Renal cortical epithelial cell (primary cell): Measurements from ENCODE around the gene PPIL3. TPM values are rescaled to one million over a fixed set of nuclear protein-coding genes. Genes with fewer than 3 reads are reported as not detected.
"Not testable (repeated sequence)": the region's sequence is repeated elsewhere in the genome, so short reads cannot be mapped to it uniquely, and the experiment has no call there.

Experiments used
- DNase-seq: peaks from one replicate; pipeline ENCODE4 v3.0.0-alpha.2; 2011; ENCODE audit warnings: low read depth
- total RNA-seq: library from RNA; depleted of rRNA; stranded (reverse); fragments of >200 nt; gene quantifications from 2 replicates; pipeline ENCODE4 v1.2.3, GENCODE V29; 2014

The PPIL3 gene
- 38.8 and 40.1 TPM in 2 replicates for total RNA-seq

DNA sequence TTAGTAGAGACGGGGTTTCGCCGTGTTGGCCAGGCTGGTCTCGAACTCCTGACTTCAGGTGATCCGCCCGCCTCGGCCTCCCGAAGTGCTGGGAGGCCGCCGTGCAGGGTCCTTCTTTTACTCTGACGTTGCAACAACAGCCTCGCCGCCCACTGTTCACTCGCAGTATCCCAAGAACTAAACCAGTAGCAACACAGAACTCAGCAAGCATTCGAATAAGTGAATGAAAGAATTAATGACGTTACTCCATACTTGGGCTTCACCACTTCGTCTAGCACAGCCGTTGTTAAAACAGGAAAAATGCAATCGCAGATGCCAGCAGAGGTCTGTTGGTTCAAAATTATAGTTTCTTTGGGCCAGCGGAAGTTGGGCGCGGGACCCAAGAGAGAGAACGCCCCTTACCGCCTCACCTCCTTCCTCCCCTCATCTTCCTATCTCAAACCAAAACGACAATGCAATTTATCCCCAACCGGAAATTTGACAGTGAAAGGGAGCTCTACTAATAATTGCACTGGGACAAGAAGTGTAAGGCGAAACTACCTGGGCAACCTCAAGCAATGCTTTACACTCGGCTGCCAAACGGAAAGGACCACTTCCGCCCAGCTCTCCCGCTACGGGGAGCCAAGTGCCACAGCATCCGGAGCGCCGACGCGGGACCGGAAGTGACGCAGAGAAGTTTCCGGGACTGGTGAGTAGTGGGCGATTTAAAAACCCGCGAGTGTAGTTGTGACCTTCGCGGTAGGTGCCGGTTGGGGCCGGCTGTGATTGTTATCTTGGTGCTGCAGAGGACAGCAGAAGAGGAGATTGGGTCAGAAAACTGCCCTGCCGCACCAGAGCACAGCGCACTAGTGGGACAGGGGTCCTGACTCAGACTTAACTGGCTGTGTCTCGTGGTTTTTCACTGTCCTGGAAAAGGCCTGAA lies at the start of gene PPIL3, which contains the start of gene NIF3L1:
PPIL3 (minus strand) TSS at position 374 of the 922 bp plus-strand sequence. CDS start 1,462 bp downstream, outside the sequence.
NIF3L1 (plus strand) TSS at position 668 of the 922 bp plus-strand sequence. CDS start 2,573 bp downstream, outside the sequence.
- peak; percentile 95 for DNase-seq

DNA sequence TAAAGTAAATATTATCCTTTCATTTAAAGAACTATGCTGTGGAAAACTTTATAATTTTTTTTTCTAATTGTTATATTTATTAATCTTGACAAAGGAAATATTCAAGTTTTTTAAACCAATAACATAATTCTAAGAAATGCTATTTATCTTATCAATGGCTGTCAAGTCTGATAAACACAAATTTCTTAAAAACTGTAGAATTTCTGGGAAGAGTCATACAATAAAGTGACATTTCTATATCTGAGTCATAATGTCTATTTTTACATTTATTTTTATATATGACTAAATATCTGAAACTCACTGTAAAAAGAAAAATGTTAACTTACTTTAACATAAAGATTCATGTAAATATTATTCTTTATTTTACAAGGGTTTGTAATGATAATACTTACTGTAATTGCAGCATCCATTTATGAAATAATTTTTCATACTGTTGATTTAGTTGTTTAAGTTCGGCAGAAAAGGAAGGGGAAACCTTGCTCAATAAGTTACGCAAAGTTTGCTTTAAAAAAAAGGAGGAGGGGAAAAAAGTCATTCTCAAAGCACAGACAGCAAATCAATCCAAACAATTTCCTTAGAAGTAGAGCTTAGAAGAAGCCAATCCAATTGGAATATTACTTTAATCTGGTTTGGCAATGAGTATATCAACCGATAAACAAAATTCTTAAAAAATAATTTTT lies 42.2 kb upstream of the PPIL3 start:
- DNase-seq, result no peak

DNA sequence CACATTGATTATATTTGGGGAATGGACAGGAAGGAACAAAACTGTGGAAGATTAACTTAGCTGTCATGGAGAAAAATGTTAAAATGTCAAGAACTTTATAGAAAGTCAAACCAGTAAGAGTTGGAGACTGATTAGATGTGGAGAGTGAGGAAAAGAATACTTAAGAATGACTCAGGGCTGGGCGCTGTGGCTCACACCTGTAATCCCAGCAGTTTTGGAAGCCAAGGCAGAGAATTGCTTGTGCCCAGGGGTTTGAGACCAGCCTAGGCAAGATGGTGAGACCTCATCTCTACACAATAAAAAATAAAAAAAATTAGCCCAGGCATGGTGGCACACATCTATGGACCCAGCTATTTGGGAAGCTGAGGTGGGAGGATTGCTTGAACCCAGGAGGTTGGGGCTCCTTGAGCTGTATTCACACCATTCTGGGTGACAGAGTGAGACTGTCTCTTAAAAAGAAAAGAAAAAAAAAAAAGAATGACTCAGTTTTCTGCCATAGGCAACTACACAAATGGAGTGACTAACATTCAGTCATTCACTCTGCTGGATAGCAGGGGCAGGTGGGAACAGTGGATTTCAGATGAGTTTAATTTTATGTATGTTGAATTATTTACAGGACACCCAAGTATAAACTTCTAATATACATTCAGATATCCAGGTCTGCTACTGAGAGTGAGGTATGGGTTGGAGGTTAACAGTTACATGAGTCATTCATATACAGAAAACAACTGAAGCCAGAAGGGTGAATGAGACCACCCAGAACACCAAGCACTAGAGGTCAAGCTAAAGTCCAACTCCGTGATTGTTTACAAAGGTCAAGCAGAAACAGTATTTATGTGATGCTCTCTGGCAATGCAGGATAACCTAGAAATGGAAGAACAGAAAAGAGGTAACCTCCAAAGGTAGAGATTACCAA lies 40.7 kb upstream of the PPIL3 start:
- peak; percentile 29 for DNase-seq

DNA sequence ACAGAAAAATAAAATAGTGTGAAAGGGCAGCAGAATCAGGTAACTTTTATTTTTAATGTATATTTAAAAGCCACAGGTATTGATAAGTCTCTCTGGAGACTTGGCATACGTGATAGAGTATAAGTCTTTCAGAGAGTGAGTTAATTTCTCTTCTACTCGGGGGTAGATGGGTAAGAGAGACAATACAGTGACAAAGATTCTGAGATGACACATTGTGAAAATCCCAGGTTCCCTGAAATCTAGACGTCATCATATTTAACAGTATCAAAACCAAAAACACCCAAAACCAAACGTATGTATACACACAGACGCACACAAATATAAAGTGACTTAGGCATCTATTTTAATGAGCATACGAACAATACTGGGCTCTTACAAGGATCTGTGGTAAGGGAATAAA lies 33.6 kb upstream of the PPIL3 start:
- DNase-seq, result no peak

DNA sequence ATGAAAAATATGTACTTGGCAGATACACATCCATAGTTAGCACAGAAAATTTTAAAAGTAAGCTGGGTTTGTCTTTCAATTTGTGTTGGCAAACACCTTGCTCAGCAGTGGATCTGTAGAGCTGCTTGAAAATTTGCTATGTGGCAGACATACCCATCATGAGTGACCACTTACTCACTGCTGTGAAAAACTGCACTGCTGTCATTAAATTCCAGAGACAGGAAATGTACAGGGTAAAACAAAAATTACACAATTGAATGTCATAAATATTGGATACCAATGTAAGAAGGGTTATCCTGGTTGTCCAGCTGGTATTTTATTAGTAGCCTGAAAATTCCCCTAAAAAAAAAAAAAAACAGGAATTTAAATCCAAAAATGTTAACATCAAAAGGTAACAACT lies 24.8 kb upstream of the PPIL3 start:
- peak; percentile 11 for DNase-seq

DNA sequence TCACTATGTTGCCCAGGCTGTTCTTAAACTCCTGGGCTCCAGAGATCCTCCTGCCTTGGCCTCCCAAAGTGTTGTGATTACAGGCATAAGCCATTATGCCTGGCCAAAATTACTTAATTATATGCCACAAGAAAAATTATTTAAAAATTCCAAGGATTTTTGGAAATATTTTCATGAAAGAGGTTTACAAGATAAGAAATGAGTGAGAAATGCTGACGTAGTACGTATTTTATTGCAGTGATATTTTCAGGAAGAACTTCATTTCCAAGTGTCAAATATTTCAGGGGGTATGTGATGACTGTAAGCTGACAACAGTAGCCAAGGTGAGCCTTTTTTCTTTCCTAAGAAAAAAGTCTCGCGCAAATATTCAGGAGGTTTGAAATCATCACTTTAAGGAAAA lies 21.1 kb upstream of the PPIL3 start:
- DNase-seq, result no peak

DNA sequence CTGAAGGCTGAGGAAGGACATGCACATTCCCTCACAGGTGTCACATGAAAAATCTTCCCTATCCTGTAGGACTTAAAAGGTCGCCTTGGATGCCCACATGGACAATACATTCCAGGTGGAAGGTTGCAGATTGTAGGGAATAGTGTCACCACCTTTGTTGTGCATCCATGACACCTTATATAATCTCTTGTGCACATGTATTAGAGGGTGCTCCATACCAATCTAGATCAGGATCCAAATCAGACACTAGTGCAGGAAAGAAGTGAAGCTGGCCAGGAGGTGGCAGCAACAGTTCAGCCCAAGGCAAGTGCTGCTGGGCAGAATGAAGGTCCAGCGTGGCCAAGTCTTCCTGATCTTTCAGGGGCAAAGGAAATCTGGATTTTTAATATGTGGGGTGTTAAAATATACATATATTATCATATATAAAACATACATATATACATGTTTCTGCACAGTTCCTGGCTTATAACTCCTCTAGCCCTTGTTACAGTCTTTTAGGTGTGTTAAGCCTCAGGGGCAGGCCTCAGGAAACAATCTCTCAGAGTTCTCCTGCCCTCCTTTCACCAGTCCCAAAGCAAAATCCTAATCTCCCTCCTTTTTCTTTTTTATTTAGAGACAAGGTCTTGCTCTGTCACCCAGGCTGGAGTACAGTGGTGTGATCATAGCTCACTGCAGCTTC lies 16.9 kb upstream of the PPIL3 start:
- DNase-seq, result peak; percentile 63

DNA sequence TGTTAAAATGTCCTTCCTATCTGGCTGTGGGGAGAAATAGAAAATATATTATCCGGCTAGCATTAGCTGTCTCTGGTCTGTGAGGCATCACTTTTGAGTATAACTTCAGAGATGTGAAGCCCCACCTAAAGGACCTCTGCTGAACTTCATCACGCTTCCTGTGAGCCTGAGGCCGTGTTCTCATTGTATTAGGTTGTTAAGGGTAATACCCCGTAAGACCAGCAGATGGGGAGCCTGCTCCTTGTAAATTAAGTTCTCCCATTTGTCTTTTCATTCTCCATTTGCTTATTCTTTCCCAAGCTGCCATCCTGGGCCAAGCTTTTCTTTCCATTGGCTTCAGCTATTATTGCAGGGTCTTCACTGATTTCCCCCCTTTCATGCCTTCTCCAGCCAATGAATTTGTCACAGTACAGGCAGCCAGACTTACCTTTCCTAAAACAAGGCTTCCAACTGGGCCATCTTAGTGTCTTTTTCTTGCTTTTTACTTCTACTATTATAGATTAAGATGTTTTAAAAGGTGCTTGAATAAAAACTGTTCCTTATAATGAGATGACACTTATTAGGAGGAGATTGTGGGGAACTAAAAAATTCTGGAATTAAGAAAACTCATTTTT lies 12.7 kb upstream of the PPIL3 start:
- DNase-seq, result peak; percentile 89

DNA sequence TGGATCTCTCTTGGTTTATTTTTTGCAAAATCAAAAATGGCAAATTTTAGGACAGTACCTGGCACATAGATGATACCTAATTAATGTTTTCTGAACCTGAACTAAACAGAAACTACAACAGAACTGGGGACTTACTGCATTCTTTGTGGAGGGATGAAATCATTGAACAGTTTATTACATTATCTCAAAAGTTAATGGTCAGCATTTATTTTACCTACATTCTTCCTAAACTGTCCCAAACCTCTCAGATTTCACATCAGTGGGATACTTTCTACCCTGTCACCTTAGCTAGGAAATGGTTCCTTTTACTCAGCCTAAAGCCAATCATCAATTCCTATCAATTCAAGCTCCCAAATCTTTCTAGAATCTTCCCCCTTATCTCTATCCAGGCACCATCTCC lies 10.6 kb upstream of the PPIL3 start:
- no peak for DNase-seq

DNA sequence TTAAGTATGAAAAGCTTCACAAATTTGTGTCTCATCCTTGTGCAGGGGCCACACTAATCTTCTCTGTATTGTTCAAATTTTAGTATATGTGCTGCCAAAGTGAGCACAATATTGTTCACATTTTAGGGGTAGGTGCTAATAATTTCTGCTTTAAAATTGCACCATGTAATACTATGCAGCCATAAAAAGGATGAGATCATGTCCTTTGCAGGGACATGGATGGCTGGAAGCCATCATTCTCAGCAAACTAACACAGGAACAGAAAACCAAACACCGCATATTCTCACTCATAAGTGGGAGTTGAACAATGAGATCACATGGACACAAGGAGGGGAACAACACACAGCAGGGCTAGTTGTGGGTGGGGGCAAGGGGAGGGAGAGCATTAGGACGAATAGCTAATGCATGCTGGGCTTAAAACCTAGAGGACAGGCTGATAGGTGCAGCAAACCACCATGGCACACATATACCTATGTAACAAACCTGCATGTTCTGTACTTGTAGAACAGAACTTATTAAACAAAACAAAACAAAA lies 7.1 kb downstream of the PPIL3 start:
- DNase-seq, result not testable (repeated sequence)

DNA sequence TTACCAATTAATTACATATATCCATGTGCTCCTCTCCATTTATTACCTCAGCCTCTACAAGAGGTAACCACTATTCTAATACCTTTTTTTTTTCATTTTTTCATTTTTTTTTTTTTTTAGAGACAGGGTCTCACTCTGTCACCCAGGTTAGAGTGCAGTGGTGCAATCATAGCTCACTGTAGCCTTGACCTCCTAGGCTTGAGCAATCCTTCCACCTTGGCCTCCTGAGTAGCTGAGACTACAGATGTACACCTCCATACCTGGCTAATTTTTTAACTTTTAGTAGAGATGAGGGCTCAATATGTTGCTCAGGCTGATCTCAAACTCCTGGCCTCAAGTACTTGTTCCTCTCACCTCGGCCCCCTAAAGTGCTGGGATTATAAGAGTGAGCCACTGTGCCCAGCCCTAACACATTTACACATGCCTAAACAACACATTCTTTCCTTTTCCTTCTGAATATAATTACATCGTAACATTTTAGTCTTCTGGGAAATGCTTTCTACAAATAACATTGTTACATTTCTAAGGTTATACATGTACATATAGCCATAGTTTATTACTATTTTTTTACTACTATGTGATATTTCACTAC lies 10.5 kb downstream of the PPIL3 start:
- no peak for DNase-seq

DNA sequence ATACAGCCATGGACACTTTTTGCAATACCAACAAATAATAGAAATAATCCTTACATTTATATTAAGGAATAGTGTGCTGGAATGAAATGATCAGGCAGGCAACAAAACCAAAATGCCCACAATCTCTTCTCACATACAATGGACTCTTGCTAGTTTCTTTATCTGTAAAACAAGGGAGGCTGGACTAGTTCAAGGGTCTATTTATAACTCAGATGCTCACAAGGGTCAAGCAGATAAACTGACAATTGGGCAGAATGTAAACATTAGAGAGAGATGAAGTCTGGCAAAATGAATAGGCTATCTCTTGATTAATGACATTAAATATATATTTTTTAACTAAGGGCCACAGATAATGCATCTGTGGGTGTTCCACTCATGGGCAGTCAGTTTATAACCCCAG lies 11.4 kb downstream of the PPIL3 start:
- DNase-seq, result no peak

DNA sequence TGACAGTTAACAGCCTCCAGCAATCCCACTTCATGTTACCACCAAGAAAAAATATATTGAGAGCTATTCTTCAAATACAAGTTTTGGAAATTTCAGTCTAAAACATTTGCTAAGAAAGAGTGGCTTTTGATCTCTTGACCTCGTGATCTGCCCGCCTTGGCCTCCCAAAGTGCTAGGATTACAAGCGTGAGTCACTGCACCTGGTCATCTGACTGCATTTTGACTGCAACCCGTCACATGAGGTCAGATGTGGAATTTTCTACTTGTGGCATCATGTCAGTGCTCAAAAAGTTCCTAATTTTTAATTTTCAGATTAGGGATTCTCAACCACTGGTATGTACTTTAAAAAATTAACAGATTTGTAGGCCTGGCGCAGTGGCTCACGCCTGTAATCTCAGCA lies 15.3 kb downstream of the PPIL3 start:
- DNase-seq, result no peak

DNA sequence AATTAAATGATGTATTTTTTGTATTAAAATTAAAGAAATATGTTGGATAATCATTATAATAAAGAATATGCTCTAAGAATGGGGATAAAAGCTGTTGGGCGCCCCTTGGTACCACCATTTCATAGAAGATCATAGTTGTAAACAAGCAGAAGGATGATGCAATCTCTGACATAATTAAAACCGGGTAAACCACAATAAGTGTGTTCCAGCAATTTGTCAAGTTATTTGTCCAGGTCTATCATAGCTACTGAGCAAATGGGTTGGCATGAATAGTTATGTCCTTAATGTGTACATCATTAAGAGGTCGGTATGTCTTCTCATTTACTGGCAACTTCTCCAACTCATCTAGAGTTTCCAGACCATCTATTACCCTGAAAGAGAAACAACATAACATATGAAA lies 17.7 kb downstream of the PPIL3 start:
- DNase-seq, result no peak

DNA sequence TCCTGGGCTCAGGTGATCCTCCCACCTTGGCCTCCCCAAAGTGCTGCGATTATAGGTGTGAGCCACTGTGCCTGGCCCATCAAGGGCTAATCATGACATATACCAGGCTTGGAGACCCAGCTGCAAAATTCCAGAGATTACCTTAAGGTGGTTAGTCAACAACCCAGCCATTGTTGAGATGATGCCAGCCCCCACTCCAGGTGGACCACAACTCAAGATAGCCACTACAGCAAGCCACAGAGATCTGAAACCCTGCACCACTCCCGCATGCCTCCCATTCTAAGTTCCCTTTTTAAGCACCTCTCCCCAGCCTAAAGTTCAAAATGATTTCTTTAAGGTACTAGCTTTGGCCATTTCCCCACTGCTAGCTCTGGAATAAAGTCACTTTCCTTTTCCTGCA lies 19.9 kb downstream of the PPIL3 start:
- no peak for DNase-seq

DNA sequence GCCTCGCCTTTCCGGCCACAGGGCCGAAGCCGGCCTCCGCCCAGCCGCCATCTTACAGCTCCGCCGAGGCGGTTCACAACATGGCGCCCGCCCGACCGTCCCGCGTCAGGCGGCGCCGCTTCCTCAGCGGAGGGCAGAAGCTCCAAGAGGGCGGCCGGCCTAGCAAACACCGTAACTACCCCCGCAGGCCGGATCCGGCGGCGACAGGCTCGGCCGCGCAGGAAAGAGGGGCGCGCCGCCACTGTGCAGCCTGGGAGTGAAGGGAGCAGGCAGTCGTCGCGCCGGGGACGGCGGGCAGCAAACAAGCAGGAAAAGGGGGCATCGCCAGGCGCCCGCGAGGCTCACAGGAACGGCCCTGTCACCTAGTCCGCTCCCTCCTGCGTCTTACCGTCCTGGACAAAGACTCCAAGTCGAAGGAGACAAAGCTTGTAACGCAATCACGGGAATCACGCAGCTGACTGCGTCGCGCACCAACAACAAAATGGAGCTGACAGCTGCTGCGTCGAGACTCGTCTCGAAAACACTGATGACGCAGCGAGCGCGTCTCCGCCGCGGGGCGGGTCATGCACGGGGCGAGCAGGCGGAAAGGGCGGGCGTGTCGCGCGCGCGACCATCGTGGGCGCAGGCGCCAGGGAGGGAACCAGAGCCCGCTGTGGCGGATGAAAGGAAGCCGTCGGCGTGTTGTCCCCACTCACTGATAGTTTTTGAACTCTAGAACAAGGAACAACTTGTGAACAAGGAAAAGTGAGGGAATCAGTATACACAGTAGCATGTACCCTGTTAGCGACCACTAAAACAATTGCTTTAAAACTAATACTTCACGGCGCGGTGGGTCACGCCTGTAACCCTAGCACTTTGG lies 24.5 kb downstream of the PPIL3 start, which contains the start of gene CLK1:
CLK1 (minus strand) TSS at position 483 of the 859 bp plus-strand sequence. CDS start 2,796 bp downstream, outside the sequence.
- DNase-seq, result peak; percentile 82

DNA sequence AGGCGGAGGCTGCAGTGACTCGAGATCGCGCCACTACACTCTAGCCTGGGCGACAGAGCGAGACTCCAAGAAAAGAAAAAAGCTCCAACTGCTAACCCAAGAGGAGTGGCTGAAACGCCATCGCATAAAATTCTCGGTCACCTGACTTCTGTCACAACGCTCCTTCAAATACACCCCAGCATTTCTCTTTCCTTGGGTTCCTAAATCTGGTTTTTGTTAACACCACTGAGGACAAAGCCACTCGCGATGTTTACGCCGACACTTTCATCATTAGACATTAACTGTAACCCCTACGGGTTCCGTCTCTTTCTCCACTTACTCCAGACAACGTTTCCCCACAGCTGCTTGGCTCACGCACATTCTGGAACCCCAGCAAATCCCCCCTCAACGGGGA lies 25.1 kb downstream of the PPIL3 start:
- DNase-seq, result peak; percentile 27

DNA sequence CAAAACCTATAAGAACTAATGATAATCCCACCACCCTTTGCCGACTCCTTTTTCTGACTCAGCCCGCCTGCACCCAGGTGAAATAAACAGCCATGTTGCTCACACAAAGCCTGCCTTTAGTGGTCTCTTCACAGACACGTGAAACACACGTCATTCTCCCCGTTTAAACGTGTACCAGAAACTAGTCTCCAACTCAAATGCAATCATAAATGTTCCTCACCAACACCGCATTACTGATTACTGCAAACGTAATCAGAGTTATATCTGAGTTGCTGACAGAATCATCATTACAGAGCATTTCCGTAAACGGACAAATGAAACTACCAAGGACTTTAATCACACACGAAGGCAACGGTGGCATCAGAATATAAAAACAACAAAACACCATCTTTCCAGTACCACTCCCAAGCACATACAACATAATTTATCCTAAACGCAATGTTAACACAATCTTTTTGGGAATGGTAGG lies 26.3 kb downstream of the PPIL3 start:
- DNase-seq, result peak; percentile 75

DNA sequence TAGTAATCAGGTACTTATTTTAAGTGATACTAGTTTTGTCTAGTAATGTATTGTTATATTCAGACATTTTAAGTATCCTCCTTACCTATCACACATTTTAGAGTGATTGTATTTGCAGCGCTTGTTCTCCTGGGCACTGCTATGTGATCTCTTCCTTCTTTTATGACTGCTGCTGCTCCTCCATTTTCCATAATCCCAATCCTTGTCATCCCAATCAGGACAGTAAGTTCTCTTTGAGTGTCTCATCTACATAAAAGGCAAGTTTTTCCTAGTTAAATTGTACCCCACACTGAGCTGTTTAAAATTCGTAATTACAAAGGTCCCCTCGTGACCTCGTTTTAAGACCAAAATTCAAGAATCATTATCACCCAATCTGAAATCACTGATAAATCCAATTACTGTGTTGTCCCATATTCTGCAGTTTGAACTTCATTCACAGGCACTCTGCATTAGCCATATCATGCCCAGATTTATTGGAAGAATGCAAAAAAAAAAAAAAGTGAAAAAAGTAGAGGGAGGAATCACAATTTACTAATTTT lies 27.2 kb downstream of the PPIL3 start:
- DNase-seq, result no peak
